GM18909 (cell line): ENCODE results near the gene COX8C.

Experiments used
- ATAC-seq: cut with Tn5 transposase; IDR thresholded peaks from one replicate; pipeline ENCODE4 v1.9.1; 2021; ENCODE audit warnings: mild to moderate bottlenecking; ENCODE audit not compliant: unreplicated experiment, poor library complexity

COX8C gene, protein sequence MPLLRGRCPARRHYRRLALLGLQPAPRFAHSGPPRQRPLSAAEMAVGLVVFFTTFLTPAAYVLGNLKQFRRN

GRCh38 chr14:93346926-93347721 is at the start of gene COX8C:
COX8C (plus strand) TSS chr14:93347182; CDS start chr14:93347269, 87 bp downstream.
- no peak for ATAC-seq

DNA sequence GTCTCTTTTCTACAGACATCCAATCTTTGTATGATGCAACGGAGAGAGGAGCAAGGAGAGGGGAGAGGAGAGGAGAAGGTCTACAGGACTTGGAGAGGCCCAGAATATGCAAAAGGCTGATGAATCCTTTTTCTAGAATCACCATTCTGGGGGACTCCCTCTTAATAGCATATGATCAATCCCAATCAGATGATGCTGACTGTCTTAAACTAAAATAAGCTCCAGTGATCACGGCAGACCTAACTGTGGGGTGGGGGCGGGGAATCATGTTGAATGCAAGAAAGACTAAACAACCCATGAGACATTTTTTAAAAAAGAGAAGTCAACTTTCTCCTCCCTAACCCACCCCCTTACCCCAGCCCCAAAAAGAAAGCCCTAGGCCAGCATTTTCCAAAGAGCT is 47.6 kb upstream of the COX8C start:
- no peak for ATAC-seq

DNA sequence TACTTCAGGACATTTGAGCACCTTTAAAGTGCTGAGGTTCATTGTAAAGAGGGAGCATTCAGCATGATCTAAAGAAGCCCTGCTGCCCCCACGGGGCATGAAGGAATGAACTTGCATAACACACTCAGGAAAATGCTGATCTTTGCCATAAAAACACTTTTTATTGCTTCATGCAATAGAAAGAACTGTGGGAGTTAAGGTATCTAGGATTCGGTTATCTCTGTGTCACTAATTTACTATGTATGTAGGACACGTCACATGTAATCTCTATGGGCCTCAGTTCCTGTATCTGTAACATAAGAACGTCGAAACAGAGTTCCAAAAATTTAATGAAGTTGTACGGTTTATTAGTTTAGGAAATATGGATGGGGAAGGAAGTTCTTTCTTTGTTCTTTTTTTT is 47.1 kb upstream of the COX8C start:
- no peak for ATAC-seq

DNA sequence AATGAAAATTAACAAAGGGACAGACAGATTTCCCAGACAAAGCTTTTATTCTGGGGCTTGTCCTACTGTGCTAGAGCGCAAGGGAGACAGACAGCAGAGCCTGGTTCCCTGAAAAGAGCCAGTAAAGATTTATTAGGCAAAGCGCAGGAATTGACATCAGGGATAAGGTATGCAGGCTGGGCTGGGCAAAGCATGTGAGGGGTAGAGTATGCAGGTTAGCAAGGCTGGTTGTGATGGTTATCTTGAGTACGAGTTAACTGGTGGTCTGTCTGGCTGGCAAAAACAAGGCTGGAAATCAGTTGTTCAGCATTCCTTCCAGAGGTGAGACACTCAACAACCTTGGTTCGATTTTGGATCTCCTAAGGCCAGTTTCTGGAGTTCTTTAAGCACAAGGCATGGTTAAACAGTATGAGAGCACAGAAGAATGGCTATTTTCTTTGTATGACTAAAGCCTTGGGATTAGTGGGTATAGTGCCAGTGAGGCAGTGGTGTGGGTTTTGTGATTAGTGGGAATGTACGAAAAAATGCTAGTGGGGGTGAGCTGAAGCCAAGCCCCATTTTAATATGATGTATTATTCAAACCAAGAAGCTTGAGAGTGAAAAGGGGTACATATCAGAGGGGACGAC is 45.0 kb upstream of the COX8C start:
- no peak for ATAC-seq

- no peak for ATAC-seq
These were observed 44.0 kb upstream of the COX8C start for GRCh38 chr14:93302688-93303581.

DNA sequence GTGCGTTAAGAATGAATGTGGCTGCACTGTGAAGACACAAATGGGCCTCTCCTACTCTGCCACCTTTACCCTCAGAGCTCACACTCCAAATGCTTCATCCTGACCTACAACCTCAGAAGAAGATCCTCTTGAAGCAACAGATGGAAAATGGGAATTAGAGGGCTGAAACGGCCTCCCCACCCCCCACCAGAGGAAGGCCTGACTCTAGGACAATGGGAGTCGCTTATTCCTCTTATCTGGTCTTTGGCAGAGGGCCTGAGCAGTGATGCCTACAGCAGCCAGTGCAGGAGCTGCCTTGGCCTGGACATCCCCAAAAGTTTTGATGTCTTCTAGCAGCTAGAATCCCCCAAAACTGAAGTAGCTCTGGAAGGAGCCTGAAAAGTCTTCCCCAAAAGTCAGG is 43.3 kb upstream of the COX8C start:
- no peak for ATAC-seq

- no peak for ATAC-seq
These were observed 42.2 kb upstream of the COX8C start for GRCh38 chr14:93304771-93305170.

- no peak for ATAC-seq
These were observed 41.1 kb upstream of the COX8C start for GRCh38 chr14:93305725-93306418.

GRCh38 chr14:93306812-93307211 is 40.2 kb upstream of the COX8C start:
- ATAC-seq = no peak

DNA sequence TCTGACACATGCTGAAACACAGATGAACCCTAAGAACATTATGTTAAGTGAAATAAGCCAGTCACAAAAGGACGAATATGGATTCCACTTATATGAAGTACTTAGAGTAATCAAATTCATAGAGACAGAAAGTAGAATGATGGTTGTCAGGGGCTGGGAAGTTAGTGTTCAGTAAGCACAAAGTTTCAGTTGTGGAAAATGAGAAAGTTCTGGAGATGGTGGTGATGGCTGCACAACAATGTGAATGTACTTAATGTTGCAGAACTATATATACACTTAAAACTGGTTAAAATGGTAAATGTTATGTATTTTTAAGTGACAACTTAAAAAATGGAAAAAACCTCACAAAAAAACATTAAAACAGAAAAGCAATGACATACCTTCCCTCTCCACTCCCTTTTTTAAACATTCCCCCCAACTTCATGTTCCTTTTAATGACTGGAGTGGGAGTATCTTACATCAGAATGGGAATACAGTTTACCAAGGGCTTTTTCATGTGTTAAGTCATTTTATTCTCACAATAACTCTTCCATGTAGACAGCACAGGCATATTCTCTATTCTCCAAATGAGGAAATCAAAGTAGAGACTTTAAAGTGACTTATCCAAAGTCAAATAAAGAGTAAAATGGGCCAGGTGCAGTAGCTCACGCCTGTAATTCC is 38.2 kb upstream of the COX8C start:
- ATAC-seq = no peak

DNA sequence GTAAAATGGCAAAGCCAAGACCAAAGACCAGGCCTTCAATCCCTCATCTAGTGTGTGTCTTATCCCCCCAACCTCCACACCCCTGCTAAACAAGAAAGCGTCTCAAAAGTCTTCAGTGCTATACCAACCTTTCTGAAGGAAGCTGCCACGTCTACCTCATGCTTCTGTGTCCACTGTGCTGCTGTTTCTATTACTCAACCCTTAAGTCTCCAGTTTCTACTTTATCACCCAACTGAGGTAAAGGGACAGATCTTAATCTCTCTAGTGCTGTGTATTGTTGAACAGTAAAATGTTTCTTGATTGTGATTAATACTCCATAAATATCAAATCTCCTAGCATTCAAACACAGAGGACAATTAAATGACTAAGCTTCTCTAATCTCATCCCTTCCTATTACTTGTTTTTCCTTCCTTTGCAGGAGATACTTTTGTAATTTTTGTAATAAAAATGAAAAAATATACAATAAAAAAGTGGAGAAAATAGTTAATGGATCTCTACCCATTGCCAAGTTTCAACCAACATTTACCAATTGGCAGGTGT is 37.5 kb upstream of the COX8C start:
- ATAC-seq = no peak

DNA sequence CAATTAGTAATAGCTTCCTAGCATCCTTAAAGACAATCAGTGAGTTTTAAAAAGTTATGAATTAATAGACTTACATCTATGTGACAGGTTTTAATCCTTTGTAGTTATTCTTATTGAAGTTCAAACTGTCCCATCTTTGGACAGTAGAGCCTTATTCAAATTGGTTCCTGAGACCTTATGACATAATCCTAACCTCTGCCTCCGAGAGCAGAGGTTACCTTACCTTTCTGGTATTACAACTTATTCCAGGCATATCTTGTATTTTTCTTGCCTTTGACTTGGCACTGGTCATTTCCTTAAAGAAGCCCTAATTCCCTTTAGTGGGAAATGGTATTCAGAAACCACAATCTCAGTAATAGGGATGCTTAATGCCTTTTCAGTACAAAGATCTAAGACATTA is 35.9 kb upstream of the COX8C start:
- ATAC-seq = no peak

DNA sequence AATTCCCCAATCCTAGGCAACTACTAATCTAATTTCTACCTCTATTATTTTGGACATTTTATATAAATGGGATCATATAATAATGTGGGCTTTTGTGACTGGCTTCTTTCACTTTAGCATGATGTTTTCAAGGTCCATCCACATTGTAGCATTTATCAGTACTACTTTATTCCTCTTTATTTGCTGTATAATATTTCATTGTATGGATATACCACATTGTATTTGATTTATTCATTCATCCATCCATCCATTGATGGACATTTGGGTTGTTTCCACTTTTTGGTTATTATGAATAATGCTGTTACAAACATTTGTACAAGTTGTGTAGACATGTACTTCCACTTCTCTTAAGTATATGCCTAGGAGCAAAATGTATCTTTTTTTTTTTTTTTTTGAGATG is 31.4 kb upstream of the COX8C start:
- no peak for ATAC-seq

GRCh38 chr14:93316716-93317115 is 30.3 kb upstream of the COX8C start:
- ATAC-seq = no peak

DNA sequence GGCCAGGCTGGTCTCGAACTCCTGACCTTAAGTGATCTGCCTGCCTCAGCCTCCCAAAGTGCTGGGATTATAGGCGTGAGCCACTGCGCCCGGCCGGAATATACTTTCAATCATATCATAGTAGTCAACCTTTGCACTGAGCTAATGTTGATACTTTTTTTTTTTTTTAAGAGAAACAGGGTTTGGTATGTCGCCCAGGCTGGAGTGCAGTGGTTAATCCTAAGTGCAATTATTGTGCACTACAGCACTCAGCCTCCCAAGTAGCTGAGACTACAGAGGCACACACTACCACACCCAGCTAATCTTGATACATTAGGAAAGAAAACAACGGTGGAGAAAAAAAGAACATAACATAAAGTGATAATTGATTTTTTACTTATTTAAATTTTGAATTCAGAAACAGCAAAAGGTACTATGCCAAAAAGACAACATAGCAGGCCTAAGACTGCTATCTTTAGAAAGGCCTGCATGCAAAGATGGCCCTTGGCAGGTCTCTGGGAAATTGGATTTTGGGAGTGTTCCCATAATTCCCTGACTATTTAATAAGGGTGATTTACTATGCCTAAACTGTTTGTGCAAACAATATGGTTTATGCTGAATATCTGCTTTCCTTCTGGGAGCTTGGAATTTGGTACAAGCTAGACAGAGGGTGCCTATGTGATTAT is 29.6 kb upstream of the COX8C start:
- ATAC-seq = no peak

- ATAC-seq = no peak
These were observed 28.8 kb upstream of the COX8C start for GRCh38 chr14:93317875-93318807.

- ATAC-seq = no peak
These were observed 28.1 kb upstream of the COX8C start for GRCh38 chr14:93318927-93319326.

- ATAC-seq = no peak
These were observed 27.5 kb upstream of the COX8C start for GRCh38 chr14:93319494-93319893.
